Measurements from ENCODE around the gene ANO2.

- TF ChIP-seq CTCF (IDR thresholded peaks at IDR 0.05; ENCODE audit: low read depth, low read length) (no peak), MAX (IDR thresholded peaks at IDR 0.05; ENCODE audit: low read depth, low read length) (no peak), POLR2A (IDR thresholded peaks at IDR 0.05; ENCODE audit: extremely low read depth, insufficient read length) (no peak), MYC (IDR thresholded peaks at IDR 0.05; ENCODE audit: low read depth, low read length) (no peak)
Measured at GRCh38 chr12:5989621-5990020, 44.6 kb upstream of the ANO2 start.

All from NB4 (cell line).